ENCODE results near the gene ISCA1. TPM values are rescaled to one million over a fixed set of nuclear protein-coding genes. Genes with fewer than 3 reads are reported as not detected.

The ISCA1 gene
- total and polyA plus RNA-seq, 2 donors (not counting 3 experiments of a cell fraction or from before 2014, with no cell fraction given): 14.2 to 22.2 TPM

GRCh38 chr9:86277072-86277471 is 5.3 kb downstream of the ISCA1 start:
- Histone ChIP-seq H3K4me3 (replicated peaks in 1 of 3; ENCODE audit: insufficient read depth in 1 of 3, low read depth in 1 of 3, low read length in 3 of 3) (no peak overlapping the region), H3K79me2 (ENCODE audit: control insufficient read depth, insufficient read depth, low read length) (peaks cover 61% of the 10 kb centered on the region), H3K4me1 (ENCODE audit: control insufficient read depth, extremely low read depth, insufficient read depth, low read length) (peaks cover 6% of the 10 kb centered on the region), H3K9me3 (replicated peaks; ENCODE audit: control insufficient read depth, insufficient read depth, low read length) (no peaks in the 10 kb centered on the region), H4K20me1 (replicated peaks; ENCODE audit: control insufficient read depth, extremely low read depth, insufficient read depth, low read length) (no peaks in the 10 kb centered on the region), H3K27ac (ENCODE audit: insufficient read depth, low read depth, low read length) (no peak overlapping the region), H3K36me3 (ENCODE audit: control insufficient read depth in 2 of 2, extremely low read depth in 1 of 2, insufficient read depth in 2 of 2, low read length in 2 of 2) (peaks cover 1 to 2% of the 10 kb centered on the region in 2 experiments), H3K9me1 (replicated peaks; ENCODE audit: control insufficient read depth, extremely low read depth, insufficient read depth, low read length) (no peaks in the 10 kb centered on the region), H3K9ac (replicated peaks; ENCODE audit: extremely low read depth, insufficient read depth, low read length) (no peak overlapping the region), H3K4me2 (ENCODE audit: insufficient read depth, low read length) (no peak overlapping the region), H2AFZ (ENCODE audit: low read depth, low read length) (no peak overlapping the region), H3K27me3 (ENCODE audit: control insufficient read depth in 2 of 2, insufficient read depth in 2 of 2, low read length in 2 of 2) (no peaks in the 10 kb centered on the region)
- DNase-seq (ENCODE audit: low read depth, low spot score) (no peak), FAIRE-seq (peak; percentile 15)
- dilution Hi-C loops (cut with MboI; ENCODE audit: extremely low pct_ligation_motif_present, low sequenced_read_pairs): no loop called here
- BruUV-seq (replicated peaks): no TSS peak
- POLR2A ChIA-PET: no interaction called here
- no peak for TF ChIP-seq POLR2AphosphoS5 (IDR thresholded peaks at IDR 0.05; ENCODE audit: insufficient read depth, low read depth, low read length)
- TF ChIP-seq CTCF (IDR thresholded peaks at IDR 0.05; ENCODE audit: extremely low read depth in 1 of 2, insufficient read depth in 1 of 2, low read depth in 1 of 2, low read length in 2 of 2): no peak
- TF ChIP-seq JUN (IDR thresholded peaks at IDR 0.05; ENCODE audit: borderline replicate concordance, insufficient read depth, insufficient read length, low read depth): no peak
- no peak for TF ChIP-seq EZH2 (IDR thresholded peaks at IDR 0.05; ENCODE audit: borderline replicate concordance, low read depth, low read length, severe bottlenecking)
- TF ChIP-seq GATA2 (IDR thresholded peaks at IDR 0.05; ENCODE audit: insufficient read depth, insufficient read length, low read depth, low read length): no peak
- no peak for TF ChIP-seq FOS (IDR thresholded peaks at IDR 0.05; ENCODE audit: borderline replicate concordance, insufficient read depth, low read length)
- TF ChIP-seq MAX (IDR thresholded peaks at IDR 0.05; ENCODE audit: insufficient read depth, insufficient read length): no peak
- no peak for TF ChIP-seq MYC (IDR thresholded peaks at IDR 0.05; ENCODE audit: low read depth, low read length)
- TF ChIP-seq POLR2A (IDR thresholded peaks at IDR 0.05; ENCODE audit: low read depth, low read length): no peak
- intact Hi-C loops (cut with micrococcal nuclease): loop anchor here (2.0 kb wide), 1 partner anchor 74 kb away; no protein-coding TSS in a partner anchor
- CTCF ChIA-PET: interaction anchor here (1.2 kb wide), 1 partner anchor 15 kb away, joined by 4 read pairs; no protein-coding TSS in a partner anchor
